HepG2 (cell line): ENCODE results near the gene CLIP2. TPM values are rescaled to one million over a fixed set of nuclear protein-coding genes. Genes with fewer than 3 reads are reported as not detected.

ENCODE experiments used
- ATAC-seq: fragments of 200-7000 bp; cut with Tn5 transposase; 3 replicates; pipeline ENCODE4 v1.9.1; 2020; ENCODE audit warnings: mild to moderate bottlenecking, moderate library complexity
- BruUV-seq: library from RNA; stranded (reverse); fragments of 400-500 nt; replicated peaks from 2 replicates; lab custom pipeline; 2021; lab: Mats Ljungman, UMichigan
- CTCF ChIA-PET: fragments of 300-600 bp; formaldehyde crosslinking; extraction: SDS; loops from one replicate; lab custom pipeline; 2021; ENCODE audit warnings: low total read pairs, inconsistent platforms, low intra/inter-chr PET ratio; lab: Yijun Ruan, JAX
- POLR2A ChIA-PET: fragments of 350-600 bp; sonication (Branson Sonifier 250); formaldehyde crosslinking; loops from one replicate; lab custom pipeline; 2020; ENCODE audit warnings: antibody characterized with exemption, inconsistent platforms; lab: Yijun Ruan, JAX
- DNase-seq: peaks from one replicate; pipeline ENCODE4 v3.0.0-alpha.2; 2015; ENCODE audit warnings: low spot score
- FAIRE-seq: peaks from 3 replicates; lab custom pipeline; 2011; peaks lifted over from hg19 to GRCh38; lab: Jason Lieb, UNC
- H2AFZ ChIP-seq: one replicate; pipeline ENCODE4 v1.6.1; 2011; ENCODE audit warnings: low read length, inconsistent platforms
- H3K27ac ChIP-seq: fragments of 300-600 bp; 3 replicates; pipeline ENCODE4 v1.8.0; 2011; ENCODE audit warnings: mixed run types, mild to moderate bottlenecking, mixed read lengths, low read length, inconsistent platforms; ENCODE audit not compliant: insufficient read depth; ENCODE audit errors: extremely low read length
- H3K27me3 ChIP-seq, 2 experiments: fragments of 200-600 bp in 1 of 2; 2 replicates in 1 of 2; 3 replicates in 1 of 2; pipeline versions ENCODE4 v1.6.0 to v1.8.0; 2011; ENCODE audit warnings: low read length in 2 of 2, mild to moderate bottlenecking in 2 of 2, moderate library complexity in 2 of 2, inconsistent platforms in 1 of 2; ENCODE audit not compliant: insufficient read depth in 2 of 2, control insufficient read depth in 1 of 2
- H3K36me3 ChIP-seq, 2 experiments: fragments of 200-600 bp in 1 of 2; replicated peaks in 1 of 2; 2 replicates in 1 of 2; 3 replicates in 1 of 2; pipeline versions ENCODE4 v1.5.1 to v1.8.0; 2011; ENCODE audit warnings: low read length in 2 of 2, inconsistent platforms in 1 of 2; ENCODE audit not compliant: insufficient read depth in 2 of 2, control insufficient read depth in 1 of 2
- H3K4me1 ChIP-seq: 2 replicates; pipeline ENCODE4 v1.5.1; 2012; ENCODE audit warnings: low read length, inconsistent platforms; ENCODE audit not compliant: insufficient read depth
- H3K4me2 ChIP-seq: 2 replicates; pipeline ENCODE4 v1.6.0; 2011; ENCODE audit warnings: low read depth, low read length, inconsistent platforms
- H3K4me3 ChIP-seq, 3 experiments: fragments of 200-600 bp in 1 of 3; sonication (generic), shearing (Covaris generic) in 1 of 3; replicated peaks in 1 of 3; 2 replicates each; pipeline ENCODE4 v1.5.1; 2011 to 2016; ENCODE audit warnings: low read length in 3 of 3, inconsistent platforms in 2 of 3, low read depth in 2 of 3, mild to moderate bottlenecking in 2 of 3, control low read depth in 1 of 3, mixed read lengths in 1 of 3; ENCODE audit not compliant: insufficient read depth in 1 of 3
- H3K79me2 ChIP-seq: one replicate; pipeline ENCODE4 v1.6.1; 2011; ENCODE audit warnings: low read length, inconsistent platforms; ENCODE audit not compliant: insufficient read depth
- H3K9ac ChIP-seq: 2 replicates; pipeline ENCODE4 v1.6.0; 2011; ENCODE audit warnings: mild to moderate bottlenecking, low read depth, low read length, inconsistent platforms; ENCODE audit not compliant: insufficient read depth
- H3K9me3 ChIP-seq: 2 replicates; pipeline ENCODE4 v1.5.1; 2012; ENCODE audit warnings: mild to moderate bottlenecking, low read length
- H4K20me1 ChIP-seq: 2 replicates; pipeline ENCODE4 v1.6.0; 2011; ENCODE audit warnings: inconsistent platforms, mild to moderate bottlenecking, low read length, moderate library complexity; ENCODE audit not compliant: insufficient read depth
- ETS1 ChIP-seq: sonication (generic); formaldehyde crosslinking; IDR thresholded peaks from 2 replicates; pipeline ENCODE4 v1.4.0; 2020; ENCODE audit warnings: missing genetic modification reagents
- HOXA3 ChIP-seq: sonication (generic); formaldehyde crosslinking; IDR thresholded peaks from 2 replicates; pipeline ENCODE4 v1.5.0; 2020; ENCODE audit warnings: missing genetic modification reagents
- HOXA9 ChIP-seq: sonication (generic); formaldehyde crosslinking; IDR thresholded peaks from 2 replicates; pipeline ENCODE4 v1.8.1; 2022; ENCODE audit warnings: missing genetic modification reagents, mild to moderate bottlenecking, moderate library complexity, borderline replicate concordance
- PAF1 ChIP-seq: IDR thresholded peaks from 2 replicates; pipeline ENCODE4 v1.6.1; 2016; ENCODE audit warnings: missing genetic modification reagents, missing compliant biosample characterization
- RBFOX2 ChIP-seq: fragments of 200-400 bp; formaldehyde crosslinking; IDR thresholded peaks from 2 replicates; pipeline ENCODE4 v1.6.1; 2017; ENCODE audit warnings: low read depth, mild to moderate bottlenecking, low read length
- SCMH1 ChIP-seq: sonication (generic); formaldehyde crosslinking; IDR thresholded peaks from 2 replicates; pipeline ENCODE4 v1.9.0; 2021; ENCODE audit warnings: missing genetic modification reagents, mild to moderate bottlenecking, borderline replicate concordance
- ZNF230 ChIP-seq: sonication (generic); formaldehyde crosslinking; IDR thresholded peaks from 2 replicates; pipeline ENCODE4 v1.4.0; 2020; ENCODE audit warnings: mild to moderate bottlenecking, missing genetic modification reagents
- ZNF605 ChIP-seq: sonication (generic); formaldehyde crosslinking; IDR thresholded peaks from 2 replicates; pipeline ENCODE4 v1.8.0; 2022; ENCODE audit warnings: mild to moderate bottlenecking, missing genetic modification reagents
- ZNF616 ChIP-seq: sonication (generic); formaldehyde crosslinking; IDR thresholded peaks from 2 replicates; pipeline ENCODE4 v1.5.0; 2020; ENCODE audit warnings: low read depth, mild to moderate bottlenecking, missing genetic modification reagents
- ZNF768 ChIP-seq: sonication (generic); formaldehyde crosslinking; IDR thresholded peaks from 2 replicates; pipeline ENCODE4 v1.4.0; 2020; ENCODE audit warnings: missing genetic modification reagents
- WGBS: methylation state at CpG from one replicate; pipeline ENCODE4 v1.1.6; 2017; ENCODE audit warnings: low lambda C conversion rate; 5-methylcytosine and 5-hydroxymethylcytosine counted together
- in situ Hi-C: cut with HindIII; loops from 2 replicates; pipeline ENCODE4 v1.10.0; 2017; ENCODE audit warnings: low pct_unique_long_range_greater_than_20kb; ENCODE audit not compliant: extremely low pct_ligation_motif_present
- intact Hi-C: fragments of 100-400 bp; cut with micrococcal nuclease; formaldehyde crosslinking; loops from one replicate; pipeline ENCODE4 v1.10.0; 2022; ENCODE audit not compliant: unreplicated experiment
- polyA plus RNA-seq, 8 experiments: library from polyadenylated mRNA; depleted of rRNA in 3 of 8; stranded (reverse) in 7 of 8; unstranded in 1 of 8; fragments of >200 nt; fragmentation: Illumina TruSeq in 4 of 8; extraction: Trizol in 4 of 8; gene quantifications; 2 replicates each; pipeline versions ENCODE4 v1.2.1 to v1.2.3, GENCODE V29; 2011 to 2016; ENCODE audit warnings: low read depth in 4 of 8, missing spikeins in 1 of 8, mixed read lengths in 1 of 8; ENCODE audit not compliant: insufficient read depth in 1 of 8
- total RNA-seq, 5 experiments: library from RNA; depleted of rRNA; stranded (reverse); fragments of >200 nt; fragmentation: Illumina TruSeq; extraction: Trizol; gene quantifications; 2 replicates each; pipeline ENCODE4 v1.2.3, GENCODE V29; 2016; ENCODE audit warnings: low read depth in 1 of 5
- TF ChIP-seq, protein P1 (sequence below): IDR thresholded peaks from 2 replicates; pipeline ENCODE4 v1.6.1; 2012; ENCODE audit warnings: low read length, improper control_type of control experiment
- TF ChIP-seq, protein P2 (sequence below): sonication (generic); formaldehyde crosslinking; IDR thresholded peaks from 2 replicates; pipeline ENCODE4 v1.5.1; 2020; ENCODE audit warnings: missing genetic modification reagents, mild to moderate bottlenecking, borderline replicate concordance

The CLIP2 gene
- total and polyA plus RNA-seq, 2 of the 13 experiments (the other 11 are each of a cell fraction or from before 2014, with no cell fraction given), result 6.5 to 17.4 TPM

DNA sequence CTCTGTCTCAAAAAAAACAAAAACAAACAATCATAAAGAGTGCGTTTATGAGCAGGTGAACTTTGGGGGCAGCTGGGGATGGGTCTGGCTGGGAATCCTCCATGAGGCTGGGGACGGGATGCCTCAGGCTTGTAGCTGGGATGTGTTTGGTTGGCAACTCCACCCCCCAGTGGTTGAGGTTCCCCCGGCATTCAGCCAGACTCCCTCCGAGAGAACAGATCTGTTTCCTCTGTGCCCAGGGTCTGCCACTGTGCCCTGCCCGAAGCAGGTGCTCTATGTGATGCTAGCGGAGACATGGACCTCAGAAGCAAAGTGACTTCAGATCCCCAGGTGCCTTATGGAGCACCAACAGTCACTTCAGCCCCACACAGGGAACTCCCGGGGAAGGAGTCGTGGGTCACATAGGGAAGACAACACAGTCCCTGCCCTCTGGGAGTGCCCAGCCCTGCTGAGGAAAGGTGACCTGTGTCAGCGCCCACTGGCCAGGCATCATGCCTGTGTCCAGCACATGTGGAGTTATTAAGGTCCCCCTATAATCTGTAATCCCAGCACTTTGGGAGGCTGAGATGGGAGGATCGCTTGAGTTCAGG lies 135.2 kb downstream of the CLIP2 start:
- in situ Hi-C loops, result loop anchor here (5.0 kb wide), 1 partner anchor 123 kb away; no protein-coding TSS in a partner anchor
- CTCF ChIA-PET, result no interaction called here
- WGBS, result 34% methylated on average over 6 of the region's 10 CpGs

More for the DNA sequence above, 135.2 kb downstream of the CLIP2 start:
- FAIRE-seq, result no peak
- no peak for ATAC-seq
- no peak overlapping the region for H2AFZ ChIP-seq
- H3K79me2 ChIP-seq, result no peaks in the 10 kb centered on the region
- no peak overlapping the region for H3K9ac ChIP-seq
- TF ChIP-seq RBFOX2 (no peak), ZNF616 (CRISPR knock-in tag) (no peak), SCMH1 (CRISPR knock-in tag) (no peak), ZNF605 (CRISPR knock-in tag) (no peak), ZNF230 (CRISPR knock-in tag) (no peak), HOXA3 (CRISPR knock-in tag) (no peak), PAF1 (CRISPR knock-in tag) (no peak), ETS1 (CRISPR knock-in tag) (no peak), ZNF768 (CRISPR knock-in tag) (no peak), HOXA9 (CRISPR knock-in tag) (no peak)
- TF ChIP-seq, protein P1, sequence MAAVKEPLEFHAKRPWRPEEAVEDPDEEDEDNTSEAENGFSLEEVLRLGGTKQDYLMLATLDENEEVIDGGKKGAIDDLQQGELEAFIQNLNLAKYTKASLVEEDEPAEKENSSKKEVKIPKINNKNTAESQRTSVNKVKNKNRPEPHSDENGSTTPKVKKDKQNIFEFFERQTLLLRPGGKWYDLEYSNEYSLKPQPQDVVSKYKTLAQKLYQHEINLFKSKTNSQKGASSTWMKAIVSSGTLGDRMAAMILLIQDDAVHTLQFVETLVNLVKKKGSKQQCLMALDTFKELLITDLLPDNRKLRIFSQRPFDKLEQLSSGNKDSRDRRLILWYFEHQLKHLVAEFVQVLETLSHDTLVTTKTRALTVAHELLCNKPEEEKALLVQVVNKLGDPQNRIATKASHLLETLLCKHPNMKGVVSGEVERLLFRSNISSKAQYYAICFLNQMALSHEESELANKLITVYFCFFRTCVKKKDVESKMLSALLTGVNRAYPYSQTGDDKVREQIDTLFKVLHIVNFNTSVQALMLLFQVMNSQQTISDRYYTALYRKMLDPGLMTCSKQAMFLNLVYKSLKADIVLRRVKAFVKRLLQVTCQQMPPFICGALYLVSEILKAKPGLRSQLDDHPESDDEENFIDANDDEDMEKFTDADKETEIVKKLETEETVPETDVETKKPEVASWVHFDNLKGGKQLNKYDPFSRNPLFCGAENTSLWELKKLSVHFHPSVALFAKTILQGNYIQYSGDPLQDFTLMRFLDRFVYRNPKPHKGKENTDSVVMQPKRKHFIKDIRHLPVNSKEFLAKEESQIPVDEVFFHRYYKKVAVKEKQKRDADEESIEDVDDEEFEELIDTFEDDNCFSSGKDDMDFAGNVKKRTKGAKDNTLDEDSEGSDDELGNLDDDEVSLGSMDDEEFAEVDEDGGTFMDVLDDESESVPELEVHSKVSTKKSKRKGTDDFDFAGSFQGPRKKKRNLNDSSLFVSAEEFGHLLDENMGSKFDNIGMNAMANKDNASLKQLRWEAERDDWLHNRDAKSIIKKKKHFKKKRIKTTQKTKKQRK, result no peak
- TF ChIP-seq, protein P2, sequence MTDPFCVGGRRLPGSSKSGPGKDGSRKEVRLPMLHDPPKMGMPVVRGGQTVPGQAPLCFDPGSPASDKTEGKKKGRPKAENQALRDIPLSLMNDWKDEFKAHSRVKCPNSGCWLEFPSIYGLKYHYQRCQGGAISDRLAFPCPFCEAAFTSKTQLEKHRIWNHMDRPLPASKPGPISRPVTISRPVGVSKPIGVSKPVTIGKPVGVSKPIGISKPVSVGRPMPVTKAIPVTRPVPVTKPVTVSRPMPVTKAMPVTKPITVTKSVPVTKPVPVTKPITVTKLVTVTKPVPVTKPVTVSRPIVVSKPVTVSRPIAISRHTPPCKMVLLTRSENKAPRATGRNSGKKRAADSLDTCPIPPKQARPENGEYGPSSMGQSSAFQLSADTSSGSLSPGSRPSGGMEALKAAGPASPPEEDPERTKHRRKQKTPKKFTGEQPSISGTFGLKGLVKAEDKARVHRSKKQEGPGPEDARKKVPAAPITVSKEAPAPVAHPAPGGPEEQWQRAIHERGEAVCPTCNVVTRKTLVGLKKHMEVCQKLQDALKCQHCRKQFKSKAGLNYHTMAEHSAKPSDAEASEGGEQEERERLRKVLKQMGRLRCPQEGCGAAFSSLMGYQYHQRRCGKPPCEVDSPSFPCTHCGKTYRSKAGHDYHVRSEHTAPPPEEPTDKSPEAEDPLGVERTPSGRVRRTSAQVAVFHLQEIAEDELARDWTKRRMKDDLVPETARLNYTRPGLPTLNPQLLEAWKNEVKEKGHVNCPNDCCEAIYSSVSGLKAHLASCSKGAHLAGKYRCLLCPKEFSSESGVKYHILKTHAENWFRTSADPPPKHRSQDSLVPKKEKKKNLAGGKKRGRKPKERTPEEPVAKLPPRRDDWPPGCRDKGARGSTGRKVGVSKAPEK, result no peak
- H3K9me3 ChIP-seq, result no peaks in the 10 kb centered on the region
- H4K20me1 ChIP-seq, result no peaks in the 10 kb centered on the region
- no peak overlapping the region for H3K4me2 ChIP-seq
- H3K4me1 ChIP-seq, result peaks cover 2% of the 10 kb centered on the region
- no peaks in the 10 kb centered on the region for H3K36me3 ChIP-seq
- peaks cover 1 to 11% of the 10 kb centered on the region in 2 experiments; a peak in 2 of 5 replicates for H3K27me3 ChIP-seq
- no TSS peak for BruUV-seq
- POLR2A ChIA-PET, result no interaction called here
- H3K27ac ChIP-seq, result no peak overlapping the region
- no peak overlapping the region for H3K4me3 ChIP-seq
- intact Hi-C loops, result no loop called here
- no peak for DNase-seq
